Peyer's patch (tissue), 4 donors: Measurements from ENCODE around the gene ELOVL2. TPM values are rescaled to one million over a fixed set of nuclear protein-coding genes. Genes with fewer than 3 reads are reported as not detected.
"Not testable (repeated sequence)": the region's sequence is repeated elsewhere in the genome, so short reads cannot be mapped to it uniquely, and the experiment has no call there.

ENCODE experiments used
- DNase-seq, 3 donors: peaks; one replicate each; pipeline ENCODE4 v3.0.0-alpha.2; 2017 to 2019
- H3K27ac ChIP-seq, 4 donors: fragments of 200-600 bp; sonication (generic); one replicate each; pipeline ENCODE4 v1.5.1; 2016 to 2019
- H3K27me3 ChIP-seq, 2 donors: fragments of 200-600 bp; sonication (generic); one replicate each; pipeline ENCODE4 v1.5.1; 2019
- H3K36me3 ChIP-seq, 3 donors: fragments of 200-600 bp; sonication (generic); one replicate each; pipeline ENCODE4 v1.5.1; 2016 to 2019
- H3K4me1 ChIP-seq, 4 donors: fragments of 200-600 bp; sonication (generic); one replicate each; pipeline ENCODE4 v1.5.1; 2016 to 2019
- H3K4me3 ChIP-seq, 4 donors: fragments of 200-600 bp; sonication (generic); 1 replicate in 3 of 4; 2 replicates in 1 of 4; pipeline ENCODE4 v1.5.1; 2016 to 2019; ENCODE audit warnings: mild to moderate bottlenecking in 1 of 4
- H3K9me3 ChIP-seq, 4 donors: fragments of 200-600 bp; sonication (generic); one replicate each; pipeline ENCODE4 v1.5.1; 2016 to 2019; ENCODE audit warnings: mild to moderate bottlenecking in 1 of 4
- POLR2A ChIP-seq, 2 donors: fragments of 450-650 bp; IDR thresholded peaks; one replicate each; pipeline ENCODE4 v1.5.1; 2017; ENCODE audit warnings: antibody characterized with exemption in 2 of 2, mild to moderate bottlenecking in 2 of 2, moderate library complexity in 2 of 2
- total RNA-seq, 4 donors: library from RNA; depleted of rRNA; stranded (reverse); fragments of >200 nt; gene quantifications; one replicate each; pipeline ENCODE4 v1.1.0, GENCODE V29; 2016
- TF ChIP-seq, protein P1 (sequence below), 6 experiments: fragments of 450-650 bp in 4 of 6; fragments of 200-600 bp in 2 of 6; sonication (generic) in 1 of 6; IDR thresholded peaks; one replicate each; pipeline ENCODE4 v1.5.1; 2017 to 2019; ENCODE audit warnings: antibody characterized with exemption in 6 of 6, mild to moderate bottlenecking in 3 of 6, moderate library complexity in 1 of 6

Gene ELOVL2, protein sequence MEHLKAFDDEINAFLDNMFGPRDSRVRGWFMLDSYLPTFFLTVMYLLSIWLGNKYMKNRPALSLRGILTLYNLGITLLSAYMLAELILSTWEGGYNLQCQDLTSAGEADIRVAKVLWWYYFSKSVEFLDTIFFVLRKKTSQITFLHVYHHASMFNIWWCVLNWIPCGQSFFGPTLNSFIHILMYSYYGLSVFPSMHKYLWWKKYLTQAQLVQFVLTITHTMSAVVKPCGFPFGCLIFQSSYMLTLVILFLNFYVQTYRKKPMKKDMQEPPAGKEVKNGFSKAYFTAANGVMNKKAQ
- total RNA-seq = under 1 TPM in 2 of 4 donors, not detected in 2; 0.18 to 0.27 TPM

DNA sequence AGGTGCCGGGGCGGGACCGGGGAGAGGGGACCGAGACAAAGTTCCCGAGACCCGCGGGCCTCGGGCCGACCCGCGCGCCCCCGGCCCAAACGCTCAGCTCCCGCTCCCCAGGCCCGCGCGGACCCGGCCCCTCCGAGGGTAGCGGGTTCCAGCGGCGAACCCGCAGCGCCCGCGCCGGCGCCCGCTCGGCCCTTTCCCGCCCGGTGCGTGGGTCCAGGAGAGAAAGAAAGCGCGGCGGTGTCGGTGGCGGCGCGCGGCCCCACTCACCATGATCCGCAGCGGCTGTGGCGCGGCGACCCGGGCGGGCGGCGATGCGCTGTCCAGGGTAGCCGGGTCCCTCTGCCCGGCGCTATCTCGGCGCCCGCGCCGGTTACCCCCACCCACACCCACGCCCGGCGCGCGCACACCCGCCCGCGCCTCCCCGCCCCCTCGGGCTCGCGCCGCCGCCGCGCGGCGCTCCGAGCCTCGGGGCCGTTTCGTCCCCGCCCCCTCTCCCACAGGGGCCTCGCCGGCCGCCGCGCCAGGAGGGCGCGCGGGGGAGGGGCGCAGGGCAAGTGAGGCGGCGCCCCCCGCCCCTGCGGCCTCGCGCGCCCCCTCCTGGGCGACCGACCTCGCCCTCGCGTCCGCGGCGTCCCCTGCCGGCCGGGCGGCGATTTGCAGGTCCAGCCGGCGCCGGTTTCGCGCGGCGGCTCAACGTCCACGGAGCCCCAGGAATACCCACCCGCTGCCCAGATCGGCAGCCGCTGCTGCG lies at the start of gene ELOVL2:
ELOVL2 (minus strand) TSS at position 345 of the 751 bp plus-strand sequence; CDS start at position 270, 75 bp downstream.
- Histone ChIP-seq H3K4me3 (peak within 1 kb of the TSS; percentile 31 to 63 (median 58)), H3K4me1 (peaks cover 0 to 9% (median 4%) of the 10 kb centered on the region in 4 donors), H3K9me3 (peaks cover 0 to 7% (median 0%) of the 10 kb centered on the region in 4 donors), H3K36me3 (no peaks in the 10 kb centered on the region), H3K27me3 (peaks cover 0 to 17% of the 10 kb centered on the region in 2 donors), H3K27ac (no peak within 1 kb of the TSS)
- no peak for TF ChIP-seq POLR2A (IDR thresholded peaks at IDR 0.05)
- TF ChIP-seq, protein P1, sequence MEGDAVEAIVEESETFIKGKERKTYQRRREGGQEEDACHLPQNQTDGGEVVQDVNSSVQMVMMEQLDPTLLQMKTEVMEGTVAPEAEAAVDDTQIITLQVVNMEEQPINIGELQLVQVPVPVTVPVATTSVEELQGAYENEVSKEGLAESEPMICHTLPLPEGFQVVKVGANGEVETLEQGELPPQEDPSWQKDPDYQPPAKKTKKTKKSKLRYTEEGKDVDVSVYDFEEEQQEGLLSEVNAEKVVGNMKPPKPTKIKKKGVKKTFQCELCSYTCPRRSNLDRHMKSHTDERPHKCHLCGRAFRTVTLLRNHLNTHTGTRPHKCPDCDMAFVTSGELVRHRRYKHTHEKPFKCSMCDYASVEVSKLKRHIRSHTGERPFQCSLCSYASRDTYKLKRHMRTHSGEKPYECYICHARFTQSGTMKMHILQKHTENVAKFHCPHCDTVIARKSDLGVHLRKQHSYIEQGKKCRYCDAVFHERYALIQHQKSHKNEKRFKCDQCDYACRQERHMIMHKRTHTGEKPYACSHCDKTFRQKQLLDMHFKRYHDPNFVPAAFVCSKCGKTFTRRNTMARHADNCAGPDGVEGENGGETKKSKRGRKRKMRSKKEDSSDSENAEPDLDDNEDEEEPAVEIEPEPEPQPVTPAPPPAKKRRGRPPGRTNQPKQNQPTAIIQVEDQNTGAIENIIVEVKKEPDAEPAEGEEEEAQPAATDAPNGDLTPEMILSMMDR (IDR thresholded peaks at IDR 0.05) = peak in 3 of 6 experiments; percentile 38 to 46 (median 42)
- DNase-seq = no peak

DNA sequence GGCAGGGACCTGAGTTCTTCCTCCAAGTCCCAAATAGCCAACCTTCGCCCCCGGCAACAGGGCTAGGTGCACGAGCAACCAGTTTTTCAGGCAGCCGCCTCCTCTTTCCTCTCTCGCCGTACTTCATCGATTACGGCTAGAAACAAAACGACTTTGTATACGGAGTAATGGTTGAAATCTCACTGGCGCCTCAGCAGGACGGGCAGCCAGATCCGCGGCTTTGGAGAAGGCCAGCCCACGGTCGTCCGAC lies 49.2 kb upstream of the ELOVL2 start:
- Histone ChIP-seq H3K9me3 (no peaks in the 10 kb centered on the region), H3K27ac (peak overlapping the region; percentile 98 to 99 (median 99)), H3K27me3 (no peaks in the 10 kb centered on the region), H3K4me1 (peaks cover 0 to 26% (median 2%) of the 10 kb centered on the region in 4 donors), H3K36me3 (no peaks in the 10 kb centered on the region), H3K4me3 (peak overlapping the region; percentile 88 to 100 (median 95))
- TF ChIP-seq, protein P1 (IDR thresholded peaks at IDR 0.05) = no peak
- peak in 1 of 2 donors; percentile 75 for TF ChIP-seq POLR2A (IDR thresholded peaks at IDR 0.05)
- DNase-seq = no peak

DNA sequence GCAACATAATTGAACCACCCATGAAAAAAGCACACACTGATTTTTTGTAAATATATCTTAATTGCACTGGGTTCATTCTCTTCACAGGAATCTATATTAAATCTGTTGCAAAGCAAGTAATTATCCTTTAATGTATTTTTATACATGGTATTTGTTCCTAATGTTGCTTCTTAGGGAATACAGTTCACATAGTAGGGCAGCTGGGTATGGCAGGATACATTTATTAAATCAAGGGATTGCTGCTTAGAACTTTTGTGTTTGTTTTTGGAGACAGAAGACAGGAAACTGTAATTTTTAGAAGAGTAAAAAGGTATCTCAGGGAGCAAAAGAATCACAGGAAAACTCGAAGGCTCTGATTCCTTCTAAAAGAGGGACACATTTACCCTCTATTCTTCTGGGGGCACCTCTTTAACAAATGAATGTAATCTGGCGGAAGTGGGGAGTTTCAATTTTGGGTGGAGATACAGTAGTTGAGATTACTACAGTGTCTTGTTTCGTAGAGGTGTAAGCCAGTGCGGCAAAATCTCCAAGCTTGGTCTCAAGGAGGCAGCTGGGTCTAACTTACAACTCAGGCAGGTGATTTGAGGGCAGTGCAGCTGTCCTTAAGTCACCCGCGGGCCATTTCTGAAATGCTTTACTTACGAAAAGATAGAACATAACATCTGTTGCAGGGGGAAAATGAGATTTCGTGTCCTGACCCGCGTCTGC lies 48.7 kb upstream of the ELOVL2 start:
- Histone ChIP-seq H3K27me3 (no peaks in the 10 kb centered on the region), H3K4me3 (peak overlapping the region; percentile 88 to 100 (median 95)), H3K27ac (peak overlapping the region; percentile 98 to 99 (median 99)), H3K9me3 (no peaks in the 10 kb centered on the region), H3K36me3 (no peaks in the 10 kb centered on the region), H3K4me1 (peaks cover 0 to 26% (median 2%) of the 10 kb centered on the region in 4 donors)
- peak in 1 of 3 donors; percentile 54 for DNase-seq
- no peak for TF ChIP-seq POLR2A (IDR thresholded peaks at IDR 0.05)
- TF ChIP-seq, protein P1 (IDR thresholded peaks at IDR 0.05) = no peak

DNA sequence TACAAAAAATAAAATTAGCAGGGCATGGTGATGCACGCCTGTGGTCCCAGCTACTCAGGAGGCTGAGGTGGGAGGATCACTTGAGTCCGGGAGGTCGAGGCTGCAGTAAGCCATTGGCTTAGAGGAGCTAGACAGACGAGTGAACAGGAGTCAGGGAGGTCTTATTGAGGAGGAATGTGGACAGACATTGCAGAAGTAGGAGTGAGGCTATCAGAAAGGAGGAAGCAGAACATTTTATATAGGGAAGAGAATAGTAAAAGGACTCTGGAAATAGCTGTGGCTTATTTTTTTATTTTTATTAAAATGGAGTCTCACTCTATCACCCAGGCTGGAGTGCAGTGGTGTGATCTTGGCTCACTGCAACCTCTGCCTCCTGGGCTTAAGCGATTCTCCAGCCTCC lies 47.0 kb upstream of the ELOVL2 start:
- not testable (repeated sequence) for H3K4me3 ChIP-seq, DNase-seq, H3K27me3 ChIP-seq

DNA sequence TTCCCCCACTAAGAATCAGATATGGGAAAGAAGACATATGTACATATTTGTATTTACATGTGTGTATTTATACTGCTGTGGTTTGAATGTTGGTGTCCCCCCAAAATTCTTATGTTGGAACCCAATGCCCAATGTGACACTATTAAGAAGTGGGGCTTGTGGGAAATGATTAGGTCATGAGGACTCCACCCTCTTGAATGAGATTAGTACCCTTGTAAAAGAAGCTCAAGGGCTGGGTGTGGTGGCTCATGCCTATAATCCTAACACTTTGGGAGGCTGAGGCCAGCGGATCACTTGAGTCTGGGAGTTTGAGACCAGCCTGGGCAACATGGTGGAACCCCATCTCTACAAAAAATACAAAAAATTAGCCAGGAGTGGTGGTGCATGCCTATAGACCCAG lies 45.6 kb upstream of the ELOVL2 start:
- H3K36me3 ChIP-seq = no peaks in the 10 kb centered on the region
- no peak overlapping the region for H3K27ac ChIP-seq
- no peak overlapping the region for H3K4me3 ChIP-seq
- H3K9me3 ChIP-seq = no peaks in the 10 kb centered on the region
- peaks cover 0 to 7% (median 0%) of the 10 kb centered on the region in 4 donors for H3K4me1 ChIP-seq
- no peaks in the 10 kb centered on the region for H3K27me3 ChIP-seq
- DNase-seq = no peak
- TF ChIP-seq, protein P1 (IDR thresholded peaks at IDR 0.05) = no peak
- TF ChIP-seq POLR2A (IDR thresholded peaks at IDR 0.05) = no peak

More for the DNA sequence above, 47.0 kb upstream of the ELOVL2 start:
- peaks cover 0 to 22% (median 2%) of the 10 kb centered on the region in 4 donors for H3K4me1 ChIP-seq
- H3K27ac ChIP-seq, H3K9me3 ChIP-seq, H3K36me3 ChIP-seq: not testable (repeated sequence)

DNA sequence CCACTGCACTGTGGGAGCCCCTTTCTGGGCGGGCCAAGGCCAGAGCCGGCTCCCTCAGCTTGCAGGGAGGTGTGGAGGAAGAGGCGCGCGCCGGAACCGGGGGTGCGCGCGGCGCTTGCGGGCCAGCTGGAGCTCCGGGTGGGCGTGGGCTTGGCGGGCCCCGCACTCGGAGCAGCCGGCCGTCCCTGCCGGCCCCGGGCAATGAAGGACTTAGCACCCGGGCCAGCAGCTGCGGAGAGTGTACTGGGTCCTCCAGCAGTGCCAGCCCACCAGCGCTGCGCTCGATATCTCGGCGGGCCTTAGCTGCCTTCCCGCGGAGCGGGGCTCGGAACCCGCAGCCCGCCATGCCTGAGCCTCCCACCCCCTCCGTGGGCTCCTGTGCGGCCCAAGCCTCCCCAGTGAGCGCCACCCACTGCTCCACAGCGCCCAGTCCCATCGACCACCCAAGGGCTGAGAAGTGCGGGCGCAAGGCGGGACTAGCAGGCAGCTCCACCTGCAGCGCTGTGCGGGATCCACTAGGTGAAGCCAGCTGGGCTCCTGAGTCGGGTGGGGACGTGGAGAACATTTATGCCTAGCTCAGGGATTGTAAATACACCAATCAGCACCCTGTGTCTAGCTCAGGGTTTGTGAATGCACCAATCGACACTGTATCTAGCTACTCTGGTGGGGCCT lies 43.2 kb upstream of the ELOVL2 start:
- H3K27me3 ChIP-seq, H3K4me1 ChIP-seq, H3K27ac ChIP-seq, DNase-seq, H3K4me3 ChIP-seq, H3K9me3 ChIP-seq, H3K36me3 ChIP-seq: not testable (repeated sequence)
